GM18873 (cell line): Measurements from ENCODE around the gene CHD6.

Experiments
- ATAC-seq: cut with Tn5 transposase; IDR thresholded peaks from one replicate; pipeline ENCODE4 v1.9.1; 2021; ENCODE audit warnings: mild to moderate bottlenecking, moderate library complexity, moderate number of reproducible peaks; ENCODE audit not compliant: unreplicated experiment, low FRiP score

The CHD6 gene

DNA sequence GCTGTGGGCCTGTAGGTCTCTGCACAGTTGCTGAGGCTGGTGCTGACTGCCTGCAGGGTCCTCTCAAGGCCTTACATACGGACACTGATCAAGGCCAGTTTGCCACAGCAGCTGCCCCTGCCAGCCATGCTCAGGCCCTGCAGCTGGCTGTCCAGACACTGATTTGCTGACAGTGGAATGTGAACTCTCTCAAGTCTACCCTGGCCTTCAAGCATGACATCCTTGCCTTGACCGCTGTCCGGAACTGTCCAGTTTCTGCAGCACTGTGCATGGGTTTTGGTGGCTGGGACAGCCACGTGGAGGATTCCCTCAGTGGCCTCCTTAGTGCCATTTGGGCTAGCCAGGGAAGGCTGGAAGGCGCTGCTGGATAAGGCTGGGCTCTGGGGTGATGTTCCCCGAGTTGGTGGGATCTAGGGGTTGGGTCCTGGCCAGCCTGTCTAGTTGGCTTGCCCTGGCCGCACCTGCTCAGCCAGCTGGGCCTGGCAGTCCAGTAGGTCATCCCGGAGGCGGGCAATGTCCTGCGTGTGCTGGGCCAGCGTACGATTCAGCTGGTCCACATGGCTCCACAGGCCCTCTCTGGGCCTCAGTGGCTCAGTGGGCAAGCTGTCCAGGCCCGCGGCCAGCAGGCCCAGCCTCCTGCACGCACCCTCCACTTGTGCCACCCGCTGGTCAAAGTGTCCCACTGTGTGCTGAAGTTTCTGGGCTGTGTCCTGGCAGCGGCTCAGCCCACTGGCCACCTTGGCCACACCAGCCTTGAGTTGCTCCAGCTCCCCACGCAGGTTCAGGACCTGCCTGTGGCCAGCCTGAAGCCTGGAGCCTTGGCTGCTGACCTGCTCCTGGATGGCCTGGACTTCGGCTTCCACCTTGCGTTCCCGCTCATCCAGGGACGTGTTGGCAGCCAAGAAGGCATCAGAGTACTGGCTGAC, 257.1 kb downstream of the CHD6 start:
- ATAC-seq = no peak

DNA sequence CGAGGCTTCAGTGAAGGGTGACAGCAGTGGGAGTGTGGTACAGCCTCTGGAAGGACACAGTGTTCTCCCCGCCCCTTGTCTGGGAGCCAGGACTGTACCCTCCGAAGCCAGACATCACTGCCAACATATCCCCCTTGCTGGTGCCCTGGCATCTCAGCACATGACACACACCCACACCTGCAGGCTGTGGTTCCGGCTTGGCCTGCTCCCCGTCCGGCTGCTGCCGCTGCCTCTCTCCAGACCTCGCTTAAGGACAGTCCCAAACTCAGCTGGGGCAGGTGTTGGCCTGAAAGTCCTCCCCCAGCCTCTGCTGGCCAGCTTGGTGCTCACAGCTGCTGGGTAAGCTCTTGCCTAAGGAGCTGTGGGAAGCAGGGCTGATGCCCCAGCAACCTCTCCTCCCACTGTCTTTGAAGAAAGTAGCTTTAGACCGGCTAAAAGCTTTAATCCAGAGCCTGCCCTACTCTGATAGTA, 258.6 kb downstream of the CHD6 start:
- no peak for ATAC-seq

DNA sequence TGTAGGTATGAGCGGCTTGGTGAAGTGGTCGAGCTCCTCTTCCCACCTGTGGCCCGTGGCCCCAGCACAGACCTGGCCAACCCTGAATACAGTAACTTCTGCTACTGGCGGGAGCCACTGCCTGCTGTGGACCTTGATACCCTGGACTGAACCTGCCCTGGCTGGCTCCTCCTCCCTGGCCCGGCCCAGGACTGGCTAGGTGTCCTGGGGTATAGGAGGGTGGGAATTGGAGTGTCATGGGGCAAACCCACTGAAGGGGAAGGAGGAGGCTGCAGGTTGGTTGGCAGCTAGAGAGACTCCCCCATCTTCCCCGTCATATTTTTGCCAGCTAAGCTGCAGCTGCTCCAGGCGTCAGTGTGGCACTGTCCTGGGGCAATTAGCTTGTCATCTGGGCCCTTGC, 259.5 kb downstream of the CHD6 start:
- ATAC-seq = no peak

- no peak for ATAC-seq
Measured at GRCh38 chr20:41358230-41358629, 259.9 kb downstream of the CHD6 start.

DNA sequence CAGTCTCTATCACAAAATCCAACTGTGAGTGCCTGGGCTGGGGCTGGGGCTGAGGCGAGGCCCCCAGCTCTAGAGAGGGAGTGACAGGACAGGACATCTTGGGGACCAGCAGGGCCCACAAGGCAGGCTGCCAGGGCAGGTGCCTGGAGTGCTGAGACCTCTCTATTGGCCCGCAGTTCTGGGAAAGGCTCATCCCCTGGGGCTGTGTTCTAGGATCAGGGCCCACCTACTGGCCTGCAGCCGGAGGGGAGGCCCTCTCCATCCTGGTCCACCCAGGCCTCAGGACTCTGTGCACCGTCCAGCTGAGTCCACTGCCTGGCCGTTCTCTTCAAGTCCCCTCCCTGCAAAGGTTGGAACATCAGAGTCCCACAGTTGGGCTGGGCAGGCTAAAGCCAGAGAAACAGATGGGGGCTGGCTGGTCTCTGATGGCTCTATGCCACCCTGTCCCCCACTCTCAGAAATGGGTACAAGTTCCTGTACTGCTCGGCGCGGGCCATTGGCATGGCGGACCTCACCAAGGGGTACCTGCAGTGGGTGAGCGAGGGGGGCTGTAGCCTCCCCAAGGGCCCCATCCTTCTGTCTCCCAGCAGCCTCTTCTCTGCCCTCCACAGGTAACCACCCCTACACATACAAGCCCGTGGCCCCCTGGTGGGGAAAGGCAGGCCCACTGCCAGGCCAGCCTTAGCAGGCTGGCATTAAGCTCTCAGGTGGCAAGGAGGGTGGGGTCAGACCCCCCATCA, 260.6 kb downstream of the CHD6 start:
- ATAC-seq = no peak

GRCh38 chr20:41356951-41357350, 261.2 kb downstream of the CHD6 start:
- ATAC-seq = no peak

DNA sequence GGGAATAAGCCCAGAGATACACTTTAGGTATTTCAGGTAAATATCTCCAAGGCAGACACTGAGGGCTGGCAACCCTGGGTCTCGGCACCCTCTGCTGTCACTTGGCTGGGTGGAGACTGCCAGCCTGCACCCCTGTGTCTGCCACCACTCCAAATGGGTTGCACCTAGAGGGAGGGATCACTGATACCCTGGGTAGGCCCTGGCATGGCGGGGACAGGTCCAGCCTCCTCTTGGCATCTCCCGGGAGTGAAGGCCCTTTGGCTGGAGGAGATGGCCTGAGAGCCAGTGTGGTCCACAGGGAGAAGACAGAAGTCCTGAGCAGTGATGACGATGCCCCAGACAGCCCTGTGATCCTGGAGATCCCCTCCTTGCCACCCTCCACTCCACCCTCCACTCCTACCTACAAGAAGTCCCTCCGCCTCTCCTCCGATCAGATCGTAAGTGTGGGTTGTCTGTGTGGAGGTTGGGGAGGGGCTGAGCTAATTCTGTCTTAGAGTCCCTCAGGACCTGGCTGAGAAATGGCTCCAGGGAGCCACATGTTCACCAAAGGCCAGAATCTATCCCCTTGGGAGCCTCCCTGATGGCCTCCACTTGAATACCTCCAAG, 262.5 kb downstream of the CHD6 start:
- no peak for ATAC-seq

GRCh38 chr20:41355192-41355591, 263.0 kb downstream of the CHD6 start:
- no peak for ATAC-seq

- no peak for ATAC-seq
Measured at GRCh38 chr20:41353530-41353929, 264.6 kb downstream of the CHD6 start.

DNA sequence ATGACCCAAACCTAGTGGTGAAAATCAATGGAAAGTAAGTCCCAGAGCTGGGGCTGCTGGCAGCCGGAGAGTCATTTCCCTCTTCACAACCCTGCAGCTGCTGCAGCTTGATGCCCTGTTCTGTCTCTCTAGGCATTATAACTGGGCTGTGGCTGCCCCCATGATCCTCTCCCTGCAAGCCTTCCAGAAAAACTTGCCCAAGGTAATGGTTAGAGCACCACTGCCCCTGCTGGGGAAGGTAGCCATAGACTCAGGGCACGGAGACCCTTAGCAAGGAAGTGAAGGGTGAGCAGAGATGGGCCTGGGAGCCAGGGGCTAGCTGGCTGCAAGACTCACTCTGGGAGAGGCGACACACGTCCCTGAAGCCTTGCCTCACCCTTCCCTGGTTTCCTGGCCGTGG, 265.5 kb downstream of the CHD6 start:
- no peak for ATAC-seq

GRCh38 chr20:41352106-41352505, 266.1 kb downstream of the CHD6 start:
- ATAC-seq = no peak
